K562 (cell line): ENCODE measurements around the gene CCNK. TPM values are rescaled to one million over a fixed set of nuclear protein-coding genes. Genes with fewer than 3 reads are reported as not detected.

Experiments
- ATAC-seq: fragments of 200-7000 bp; cut with Tn5 transposase; 3 replicates; pipeline ENCODE4 v1.9.1; 2020; ENCODE audit warnings: moderate library complexity
- BruUV-seq: library from RNA; stranded (reverse); fragments of 400-500 nt; replicated peaks from 2 replicates; lab custom pipeline; 2021; lab: Mats Ljungman, UMichigan
- CTCF ChIA-PET: fragments of 300-600 bp; formaldehyde crosslinking; extraction: SDS; loops from one replicate; lab custom pipeline; 2021; ENCODE audit warnings: low intra/inter-chr PET ratio; lab: Yijun Ruan, JAX
- POLR2A ChIA-PET: fragments of 300-600, 350-650 bp; sonication (Branson Sonifier 250); formaldehyde crosslinking; extraction: SDS; loops from one replicate; lab custom pipeline; 2021; ENCODE audit warnings: antibody characterized with exemption, inconsistent platforms; lab: Yijun Ruan, JAX
- DNase-seq, 4 experiments: peaks; one replicate each; pipeline versions ENCODE4 v3.0.0 to v3.0.0-alpha.2; 2011 to 2018; ENCODE audit warnings: low spot score in 3 of 4, mixed read lengths in 3 of 4; ENCODE audit errors: extremely low read depth in 1 of 4
- FAIRE-seq: peaks from 2 replicates; lab custom pipeline; 2011; peaks lifted over from hg19 to GRCh38; lab: Jason Lieb, UNC
- H2AFZ ChIP-seq: 2 replicates; pipeline ENCODE4 v1.6.0; 2011; ENCODE audit warnings: low read depth, low read length, control low read depth, inconsistent platforms
- H3K27ac ChIP-seq: fragments of 200-600 bp; 3 replicates; pipeline ENCODE4 v1.8.0; 2011; ENCODE audit warnings: low read depth, mild to moderate bottlenecking, control low read depth, inconsistent platforms, low read length, moderate library complexity, mixed read lengths; ENCODE audit errors: extremely low read depth
- H3K27me3 ChIP-seq, 2 experiments: fragments of 300-600 bp in 1 of 2; 2 replicates in 1 of 2; 3 replicates in 1 of 2; pipeline versions ENCODE4 v1.6.0 to v1.8.0; 2011; ENCODE audit warnings: inconsistent platforms in 2 of 2, low read length in 2 of 2, mild to moderate bottlenecking in 1 of 2, mixed read lengths in 1 of 2, moderate library complexity in 1 of 2; ENCODE audit not compliant: control insufficient read depth in 2 of 2, insufficient read depth in 2 of 2
- H3K36me3 ChIP-seq: fragments of 300-600 bp; 3 replicates; pipeline ENCODE4 v1.8.0; 2011; ENCODE audit warnings: mild to moderate bottlenecking, low read length, inconsistent platforms; ENCODE audit not compliant: control insufficient read depth, insufficient read depth
- H3K4me1 ChIP-seq, 2 experiments: fragments of 200-600 bp in 1 of 2; replicated peaks in 1 of 2; 2 replicates in 1 of 2; 3 replicates in 1 of 2; pipeline versions ENCODE4 v1.5.1 to v1.8.0; 2011; ENCODE audit warnings: inconsistent platforms in 2 of 2, low read length in 2 of 2, mild to moderate bottlenecking in 1 of 2, mixed read lengths in 1 of 2, moderate library complexity in 1 of 2; ENCODE audit not compliant: control insufficient read depth in 2 of 2, insufficient read depth in 2 of 2
- H3K4me2 ChIP-seq: 2 replicates; pipeline ENCODE4 v1.6.1; 2011; ENCODE audit warnings: low read length, control low read depth, inconsistent platforms, mixed read lengths; ENCODE audit not compliant: insufficient read depth
- H3K4me3 ChIP-seq: fragments of 200-600 bp; sonication (generic), shearing (Covaris generic); 2 replicates; pipeline ENCODE4 v1.5.1; 2016; ENCODE audit warnings: control low read depth, inconsistent platforms
- H3K79me2 ChIP-seq: fragments of 200-600 bp; 3 replicates; pipeline ENCODE4 v1.8.0; 2011; ENCODE audit warnings: low read length, inconsistent platforms; ENCODE audit not compliant: control insufficient read depth, insufficient read depth
- H3K9ac ChIP-seq, 2 experiments: 2 replicates each; pipeline versions ENCODE4 v1.6.0 to v1.6.1; 2011; ENCODE audit warnings: low read depth in 2 of 2, low read length in 2 of 2, control low read depth in 1 of 2, inconsistent platforms in 1 of 2, mild to moderate bottlenecking in 1 of 2, mixed read lengths in 1 of 2; ENCODE audit not compliant: insufficient read depth in 1 of 2
- H3K9me1 ChIP-seq: one replicate; pipeline ENCODE4 v1.6.0; 2011; ENCODE audit warnings: inconsistent platforms, mild to moderate bottlenecking, low read length, moderate library complexity; ENCODE audit not compliant: control insufficient read depth, insufficient read depth
- H3K9me3 ChIP-seq: replicated peaks from 2 replicates; pipeline ENCODE4 v1.5.1; 2011; ENCODE audit warnings: low read depth, low read length, inconsistent platforms; ENCODE audit not compliant: control insufficient read depth, insufficient read depth
- H4K20me1 ChIP-seq: replicated peaks from 2 replicates; pipeline ENCODE4 v1.6.1; 2011; ENCODE audit warnings: low read length, inconsistent platforms, mixed read lengths; ENCODE audit not compliant: control insufficient read depth, insufficient read depth
- CTBP1 ChIP-seq: fragments of 450-650 bp; IDR thresholded peaks from 2 replicates; pipeline ENCODE4 v1.6.1; 2016; ENCODE audit warnings: borderline replicate concordance
- HDAC3 ChIP-seq: fragments of 450-650 bp; IDR thresholded peaks from 2 replicates; pipeline ENCODE4 v1.6.1; 2018; ENCODE audit warnings: borderline replicate concordance, mild to moderate bottlenecking, moderate library complexity; ENCODE audit not compliant: partially characterized antibody
- KLF1 ChIP-seq: fragments of 450-650 bp; IDR thresholded peaks from 2 replicates; pipeline ENCODE4 v1.6.1; 2016; ENCODE audit warnings: missing genetic modification characterization, missing compliant biosample characterization
- PATZ1 ChIP-seq: fragments of 250-450 bp; sonication (Bioruptor Pico); IDR thresholded peaks from 2 replicates; pipeline ENCODE4 v1.5.0; 2020; ENCODE audit warnings: mild to moderate bottlenecking, borderline replicate concordance
- POLR2B ChIP-seq: fragments of 450-650 bp; IDR thresholded peaks from 2 replicates; pipeline ENCODE4 v1.6.1; 2018; ENCODE audit warnings: low read depth; ENCODE audit not compliant: partially characterized antibody
- RBBP5 ChIP-seq: fragments of 200-600 bp; sonication (generic); IDR thresholded peaks from 2 replicates; pipeline ENCODE4 v1.6.1; 2012; ENCODE audit warnings: borderline replicate concordance, mild to moderate bottlenecking, low read length, control low read depth, inconsistent platforms; ENCODE audit not compliant: insufficient read depth, poor library complexity, severe bottlenecking
- SMARCB1 ChIP-seq: IDR thresholded peaks from 2 replicates; pipeline ENCODE4 v1.6.1; 2011; ENCODE audit warnings: improper control_type of control experiment, low read depth; ENCODE audit not compliant: insufficient read length
- ZFP1 ChIP-seq: fragments of 450-650 bp; formaldehyde crosslinking; IDR thresholded peaks from 2 replicates; pipeline ENCODE4 v1.4.0; 2020; ENCODE audit warnings: mild to moderate bottlenecking, mixed read lengths
- WGBS: fragments of 100-300 bp; shearing (Covaris generic); methylation state at CpG from one replicate; pipeline ENCODE4 v1.1.6; 2016; ENCODE audit warnings: low coverage, mixed read lengths; ENCODE audit not compliant: insufficient coverage; ENCODE audit errors: missing lambda C conversion rate; 5-methylcytosine and 5-hydroxymethylcytosine counted together
- in situ Hi-C: fragments of 300-500 bp; cut with MboI; formaldehyde crosslinking; loops from 4 replicates; pipeline ENCODE4 v1.15.0; 2018; ENCODE audit warnings: inconsistent platforms, mixed read lengths
- intact Hi-C: fragments of 100-400 bp; cut with micrococcal nuclease; formaldehyde crosslinking; loops from 2 replicates; pipeline ENCODE4 v1.14.2; 2022
- polyA plus RNA-seq, 8 experiments: library from polyadenylated mRNA; depleted of rRNA in 4 of 8; stranded (reverse) in 5 of 8; unstranded in 3 of 8; fragments of >200 nt; fragmentation: Nextera tagmentation in 2 of 8; fragmentation: Illumina TruSeq in 1 of 8; extraction: Ambion mirVana in 2 of 8; extraction: Trizol in 1 of 8; gene quantifications; 2 replicates each; pipeline versions ENCODE4 v1.2.1 to v1.2.3, GENCODE V29; 2011 to 2014; ENCODE audit warnings: inconsistent platforms in 1 of 8, missing spikeins in 1 of 8
- total RNA-seq, 7 experiments: library from RNA; depleted of rRNA in 6 of 7; stranded (reverse); fragments of >200 nt in 6 of 7; fragmentation: Illumina TruSeq in 2 of 7; extraction: Trizol in 2 of 7; gene quantifications; 2 replicates each; pipeline versions ENCODE4 v1.2.1 to v1.2.3, GENCODE V29; 2011 to 2021; ENCODE audit warnings: low replicate concordance in 1 of 7
- TF ChIP-seq, protein P1 (sequence below): fragments of 250-450 bp; sonication (Bioruptor Pico); IDR thresholded peaks from 2 replicates; pipeline ENCODE4 v1.8.0; 2022; ENCODE audit warnings: inconsistent platforms, mild to moderate bottlenecking, moderate library complexity, borderline replicate concordance

The CCNK gene
- total and polyA plus RNA-seq, 9 of the 15 experiments (the other 6 are each of a cell fraction or from before 2014, with no cell fraction given), result 5.8 to 84.2 (median 16.4) TPM

DNA sequence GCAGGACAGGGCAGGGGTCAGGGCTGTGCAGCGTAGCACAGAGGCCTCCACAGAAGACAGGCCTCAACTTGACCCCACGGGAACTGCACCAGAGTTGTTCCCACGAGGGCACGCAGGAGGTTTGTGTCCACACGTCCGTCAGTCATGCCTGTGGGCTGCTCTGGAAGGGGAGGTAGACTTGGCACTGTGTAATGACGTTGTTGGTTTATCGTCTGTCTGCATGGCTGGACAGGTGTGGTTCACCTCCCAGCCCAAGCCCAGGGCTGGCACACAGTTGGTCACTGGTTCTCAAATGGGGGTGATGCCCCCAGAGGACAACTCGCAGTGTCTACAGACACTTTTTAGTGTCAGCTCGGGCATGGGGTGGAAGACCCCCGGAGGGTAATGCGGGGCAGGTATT is 45.8 kb downstream of the CCNK start:
- TF ChIP-seq, protein P1, sequence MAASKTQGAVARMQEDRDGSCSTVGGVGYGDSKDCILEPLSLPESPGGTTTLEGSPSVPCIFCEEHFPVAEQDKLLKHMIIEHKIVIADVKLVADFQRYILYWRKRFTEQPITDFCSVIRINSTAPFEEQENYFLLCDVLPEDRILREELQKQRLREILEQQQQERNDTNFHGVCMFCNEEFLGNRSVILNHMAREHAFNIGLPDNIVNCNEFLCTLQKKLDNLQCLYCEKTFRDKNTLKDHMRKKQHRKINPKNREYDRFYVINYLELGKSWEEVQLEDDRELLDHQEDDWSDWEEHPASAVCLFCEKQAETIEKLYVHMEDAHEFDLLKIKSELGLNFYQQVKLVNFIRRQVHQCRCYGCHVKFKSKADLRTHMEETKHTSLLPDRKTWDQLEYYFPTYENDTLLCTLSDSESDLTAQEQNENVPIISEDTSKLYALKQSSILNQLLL (CRISPR knock-in tag), result no peak
- TF ChIP-seq PATZ1 (CRISPR knock-in tag) (no peak), POLR2B (no peak), KLF1 (tag) (no peak), HDAC3 (no peak), SMARCB1 (no peak), RBBP5 (no peak), CTBP1 (no peak), ZFP1 (CRISPR knock-in tag) (no peak)
- intact Hi-C loops, result no loop called here
- H3K4me2 ChIP-seq, result no peak overlapping the region

More for the DNA sequence above, 45.8 kb downstream of the CCNK start:
- no peaks in the 10 kb centered on the region for H3K9me1 ChIP-seq
- H4K20me1 ChIP-seq, result no peaks in the 10 kb centered on the region; the same call in 1 of the 2 replicates
- H3K27me3 ChIP-seq, result no peaks in the 10 kb centered on the region
- no peak for DNase-seq
- no peaks in the 10 kb centered on the region for H3K79me2 ChIP-seq
- FAIRE-seq, result no peak
- in situ Hi-C loops, result loop anchor here (10.0 kb wide), 1 partner anchor 358 kb away; no protein-coding TSS in a partner anchor
- H3K9ac ChIP-seq, result no peak overlapping the region
- H3K27ac ChIP-seq, result no peak overlapping the region
- H3K4me1 ChIP-seq, result peaks cover 11 to 40% of the 10 kb centered on the region in 2 experiments
- CTCF ChIA-PET, result no interaction called here
- ATAC-seq, result no peak
- no peaks in the 10 kb centered on the region for H3K9me3 ChIP-seq
- H2AFZ ChIP-seq, result no peak overlapping the region
- no TSS peak for BruUV-seq
- no peak overlapping the region for H3K4me3 ChIP-seq
- no peaks in the 10 kb centered on the region for H3K36me3 ChIP-seq
- WGBS, result 70% methylated on average over 12 of the region's 12 CpGs
- POLR2A ChIA-PET, result interaction anchor here (1.2 kb wide), 1 partner anchor 8 kb away, joined by 3 read pairs; no protein-coding TSS in a partner anchor
